GM12864 (cell line): ENCODE results near the gene HYLS1.

Experiments
- DNase-seq: peaks from one replicate; pipeline ENCODE4 v3.0.0-alpha.2; 2011; ENCODE audit warnings: low read depth
- H3K4me3 ChIP-seq: 2 replicates; pipeline ENCODE4 v1.5.1; 2011; ENCODE audit warnings: mild to moderate bottlenecking, low read depth, low read length, control low read depth
- TF ChIP-seq, protein P1 (sequence below): IDR thresholded peaks from 2 replicates; pipeline ENCODE4 v1.5.1; 2011; ENCODE audit warnings: low read depth, mild to moderate bottlenecking, moderate library complexity, low read length, control low read depth, inconsistent platforms; ENCODE audit errors: missing control alignments

The HYLS1 gene

GRCh38 chr11:125950178-125950490 lies 62.7 kb downstream of the HYLS1 start:
- no peak overlapping the region for H3K4me3 ChIP-seq
- TF ChIP-seq, protein P1, sequence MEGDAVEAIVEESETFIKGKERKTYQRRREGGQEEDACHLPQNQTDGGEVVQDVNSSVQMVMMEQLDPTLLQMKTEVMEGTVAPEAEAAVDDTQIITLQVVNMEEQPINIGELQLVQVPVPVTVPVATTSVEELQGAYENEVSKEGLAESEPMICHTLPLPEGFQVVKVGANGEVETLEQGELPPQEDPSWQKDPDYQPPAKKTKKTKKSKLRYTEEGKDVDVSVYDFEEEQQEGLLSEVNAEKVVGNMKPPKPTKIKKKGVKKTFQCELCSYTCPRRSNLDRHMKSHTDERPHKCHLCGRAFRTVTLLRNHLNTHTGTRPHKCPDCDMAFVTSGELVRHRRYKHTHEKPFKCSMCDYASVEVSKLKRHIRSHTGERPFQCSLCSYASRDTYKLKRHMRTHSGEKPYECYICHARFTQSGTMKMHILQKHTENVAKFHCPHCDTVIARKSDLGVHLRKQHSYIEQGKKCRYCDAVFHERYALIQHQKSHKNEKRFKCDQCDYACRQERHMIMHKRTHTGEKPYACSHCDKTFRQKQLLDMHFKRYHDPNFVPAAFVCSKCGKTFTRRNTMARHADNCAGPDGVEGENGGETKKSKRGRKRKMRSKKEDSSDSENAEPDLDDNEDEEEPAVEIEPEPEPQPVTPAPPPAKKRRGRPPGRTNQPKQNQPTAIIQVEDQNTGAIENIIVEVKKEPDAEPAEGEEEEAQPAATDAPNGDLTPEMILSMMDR = no peak
- no peak for DNase-seq
